ENCODE measurements around the gene GPR108. TPM values are rescaled to one million over a fixed set of nuclear protein-coding genes. Genes with fewer than 3 reads are reported as not detected.

The GPR108 gene
- total RNA-seq, 1 experiment from 2014 or later: 55.9 TPM

- peak; percentile 79 for DNase-seq (ENCODE audit: low read depth)
Measured at GRCh38 chr19:6737873-6738786, 750 bp upstream of the GPR108 start.

GRCh38 chr19:6736917-6737283, 480 bp downstream of the GPR108 start:
- DNase-seq (ENCODE audit: low read depth): no peak

DNA sequence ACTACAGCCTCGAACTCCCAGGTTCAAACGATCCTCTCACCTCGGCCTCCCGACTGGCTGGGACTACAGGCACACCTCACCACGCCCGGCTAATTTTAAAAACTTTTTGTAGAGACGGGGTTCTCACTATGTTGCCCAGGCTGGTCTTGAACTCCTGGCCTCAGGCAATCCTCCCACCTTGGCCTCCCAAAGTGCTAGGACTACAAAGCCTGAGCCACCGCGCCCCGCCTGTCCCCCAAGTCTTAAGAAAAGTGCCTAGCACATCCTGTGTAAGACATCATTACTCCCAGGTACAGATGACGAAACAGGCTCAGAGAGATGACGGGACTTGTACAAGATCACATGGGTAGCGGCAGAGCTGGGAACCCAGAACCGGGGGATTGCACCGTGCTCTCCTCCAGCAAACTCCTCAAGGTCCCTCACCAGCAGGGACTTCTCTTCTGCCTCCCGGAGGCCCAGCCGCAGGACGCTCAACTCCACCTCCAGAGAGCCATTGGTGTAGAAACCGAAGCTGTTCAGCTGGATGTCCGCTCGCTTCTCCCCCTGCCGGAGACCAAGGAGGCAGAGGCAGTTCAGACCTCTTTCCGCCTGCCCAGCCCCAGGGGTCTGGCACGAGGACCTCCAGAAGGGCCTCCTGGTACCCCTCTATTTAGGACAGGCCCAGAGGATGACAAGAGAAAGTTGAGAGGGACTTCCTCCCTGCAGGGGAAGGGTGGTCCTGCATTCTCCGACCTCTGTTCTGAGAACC, 1.0 kb downstream of the GPR108 start:
- peak; percentile 86 for DNase-seq (ENCODE audit: low read depth)

DNA sequence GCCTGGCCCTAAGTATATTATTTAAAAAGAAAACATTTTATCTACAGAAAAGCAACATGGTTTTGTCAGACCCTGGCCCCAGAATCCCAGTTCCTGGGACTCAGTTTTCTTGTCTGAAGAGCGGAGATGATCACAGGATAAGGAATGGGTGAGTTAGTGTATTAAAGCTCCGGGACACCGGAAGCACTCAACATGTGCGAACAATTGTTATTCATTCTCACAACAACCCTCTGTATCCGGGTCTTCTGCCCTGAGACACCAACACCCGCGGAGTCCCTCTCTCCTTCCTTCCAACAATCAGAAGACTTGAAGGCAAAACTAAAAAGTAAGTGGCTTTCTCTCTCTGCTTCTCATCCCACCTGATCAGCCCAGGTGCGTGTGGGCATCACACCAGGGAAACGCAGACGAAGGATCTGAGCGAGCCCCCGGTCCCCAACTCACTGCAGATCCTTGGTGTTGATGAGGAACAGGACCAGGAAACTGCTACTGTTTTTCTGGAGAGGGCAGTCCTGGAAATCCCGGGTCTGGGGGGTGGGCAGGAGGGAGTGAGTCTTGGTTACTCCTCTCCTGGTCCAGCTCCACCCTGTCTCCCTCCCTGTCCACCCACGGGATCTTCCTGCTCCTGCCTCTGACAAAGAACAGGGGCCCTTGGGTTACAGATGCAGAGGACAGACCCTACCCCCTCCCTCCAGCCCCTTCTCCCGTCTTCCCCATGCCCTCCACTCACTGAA, 2.0 kb downstream of the GPR108 start:
- DNase-seq (ENCODE audit: low read depth): no peak

DNA sequence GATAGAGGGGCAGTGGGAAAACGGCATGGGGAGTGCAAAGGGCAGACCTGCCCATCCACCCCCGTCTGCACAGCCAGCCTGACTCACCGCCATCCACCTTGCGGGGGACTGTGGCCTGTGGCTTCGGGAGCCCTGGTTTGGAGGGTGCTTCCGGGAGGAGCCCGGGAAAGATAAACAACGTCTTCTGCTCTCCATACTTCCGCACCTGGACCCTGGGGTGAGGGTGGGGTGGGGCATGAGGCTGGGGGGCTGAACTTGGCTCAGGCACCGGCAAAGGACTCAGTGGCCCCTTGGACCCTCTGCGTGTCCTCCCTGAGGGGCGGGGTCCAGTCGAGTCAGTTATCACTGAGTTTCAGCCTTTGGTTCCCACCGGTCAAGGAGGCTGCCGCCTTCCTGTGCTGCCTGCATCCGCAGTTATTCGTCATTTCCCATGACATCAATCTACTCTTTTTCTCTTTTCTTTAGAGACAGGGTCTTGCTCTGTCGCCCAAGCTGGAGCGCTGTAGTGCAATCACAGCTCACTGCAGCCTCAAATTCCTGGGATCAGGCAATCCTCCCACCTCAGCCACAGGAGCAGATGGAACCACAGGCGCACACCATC, 3.2 kb downstream of the GPR108 start:
- DNase-seq (ENCODE audit: low read depth): no peak

GRCh38 chr19:6733338-6734095, 3.9 kb downstream of the GPR108 start:
- DNase-seq (ENCODE audit: low read depth): no peak

DNA sequence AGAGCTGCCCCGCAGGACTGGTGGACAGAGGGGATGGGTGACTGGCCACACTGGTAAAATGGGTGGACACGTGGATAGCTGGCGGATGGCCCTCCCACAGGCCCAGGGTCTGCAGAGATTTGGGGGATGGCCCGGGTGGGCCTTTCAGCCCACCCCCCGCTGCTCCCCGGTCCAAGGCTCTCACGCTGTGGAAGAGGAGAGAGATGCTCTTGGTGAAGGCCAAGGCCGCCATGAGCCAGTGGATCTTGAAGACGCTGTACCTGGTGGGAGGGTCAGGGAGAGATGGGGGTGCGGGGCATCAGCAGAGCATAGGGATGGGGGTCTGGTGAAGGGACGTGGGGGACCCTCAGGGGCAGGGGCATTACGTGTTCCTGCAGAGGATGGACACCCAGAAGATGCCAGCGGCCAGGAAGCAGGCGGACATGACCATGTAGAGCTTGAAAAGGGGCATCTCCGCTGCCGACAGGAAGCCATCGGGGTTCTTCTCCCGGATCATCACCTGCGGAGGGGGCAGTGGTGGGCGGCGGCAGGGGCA, 4.5 kb downstream of the GPR108 start:
- DNase-seq (ENCODE audit: low read depth): no peak

- no peak for DNase-seq (ENCODE audit: low read depth)
Measured at GRCh38 chr19:6731822-6732221, 5.6 kb downstream of the GPR108 start.

DNA sequence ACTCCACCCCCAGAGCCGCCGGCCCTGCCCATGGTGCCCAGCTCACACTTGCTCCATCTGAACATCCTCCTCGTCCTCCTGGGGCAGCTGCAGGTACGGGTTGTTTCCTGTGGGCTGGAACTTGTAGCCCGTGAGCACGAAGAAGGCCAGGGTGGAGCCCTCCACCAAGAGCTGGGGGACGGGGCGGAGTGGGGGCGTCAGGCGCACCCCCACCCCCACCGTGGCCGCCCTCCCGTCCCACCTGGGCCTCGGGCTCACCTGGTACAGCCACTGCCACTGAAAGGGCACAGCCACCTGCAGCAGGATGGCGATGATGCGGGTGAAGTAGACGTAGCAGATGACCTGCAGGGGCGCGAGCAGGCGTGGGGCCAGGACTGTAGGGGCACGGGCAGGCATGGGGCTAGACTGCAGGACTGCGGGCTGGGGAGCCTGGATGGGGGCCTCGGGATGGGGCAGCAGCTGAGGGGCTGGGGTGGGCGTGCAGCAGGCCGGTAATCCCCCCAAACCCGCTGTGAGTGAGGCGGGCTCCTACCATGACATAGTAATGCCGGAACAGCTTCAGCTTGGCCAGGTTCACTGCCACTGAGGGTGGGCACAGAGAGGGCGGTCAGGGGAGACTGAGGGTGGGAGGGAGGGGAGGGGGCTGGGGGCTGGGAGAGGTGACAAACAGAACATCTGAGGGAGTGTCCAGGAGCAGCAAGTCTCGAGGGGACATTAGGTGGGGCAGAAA, 6.3 kb downstream of the GPR108 start:
- no peak for DNase-seq (ENCODE audit: low read depth)

GRCh38 chr19:6730153-6730804, 7.1 kb downstream of the GPR108 start:
- no peak for DNase-seq (ENCODE audit: low read depth)

DNA sequence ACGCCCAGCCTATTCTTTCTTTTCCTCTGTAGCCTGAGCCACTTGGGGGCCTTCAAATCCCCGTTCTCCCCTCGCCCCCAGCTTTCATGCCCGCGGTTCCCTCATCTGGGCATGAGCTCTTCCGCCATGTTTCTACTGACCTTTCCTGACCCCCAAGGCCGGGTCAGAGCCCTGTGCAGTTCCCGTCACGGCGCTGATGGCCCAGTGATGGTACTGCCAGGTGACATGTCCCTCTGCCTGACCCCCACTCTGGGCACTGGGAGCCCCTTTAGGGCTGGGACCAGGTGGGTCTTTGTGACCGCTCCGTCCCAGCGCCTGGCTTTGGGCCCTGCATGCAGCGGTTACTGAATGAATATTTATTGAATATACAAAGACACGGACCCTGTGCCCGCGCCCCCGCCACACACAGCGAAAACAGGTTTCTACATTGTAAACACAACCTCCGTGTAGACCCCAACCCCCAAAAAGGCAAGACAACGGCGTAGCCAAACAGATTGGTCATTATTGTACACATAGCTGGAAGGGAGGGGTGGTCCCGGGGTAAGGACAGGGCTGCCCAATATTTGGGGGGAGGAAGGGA, 7.7 kb downstream of the GPR108 start:
- DNase-seq (ENCODE audit: low read depth): no peak

- DNase-seq (ENCODE audit: low read depth): no peak
Measured at GRCh38 chr19:6728346-6728745, 9.0 kb downstream of the GPR108 start.

- DNase-seq (ENCODE audit: low read depth): no peak
Measured at GRCh38 chr19:6725513-6726231, 11.7 kb downstream of the GPR108 start.

GRCh38 chr19:6724631-6725492, 12.5 kb downstream of the GPR108 start:
- DNase-seq (ENCODE audit: low read depth): no peak

- DNase-seq (ENCODE audit: low read depth): no peak
Measured at GRCh38 chr19:6723738-6724137, 13.6 kb downstream of the GPR108 start.

- DNase-seq (ENCODE audit: low read depth): no peak
Measured at GRCh38 chr19:6723108-6723618, 14.2 kb downstream of the GPR108 start.

DNA sequence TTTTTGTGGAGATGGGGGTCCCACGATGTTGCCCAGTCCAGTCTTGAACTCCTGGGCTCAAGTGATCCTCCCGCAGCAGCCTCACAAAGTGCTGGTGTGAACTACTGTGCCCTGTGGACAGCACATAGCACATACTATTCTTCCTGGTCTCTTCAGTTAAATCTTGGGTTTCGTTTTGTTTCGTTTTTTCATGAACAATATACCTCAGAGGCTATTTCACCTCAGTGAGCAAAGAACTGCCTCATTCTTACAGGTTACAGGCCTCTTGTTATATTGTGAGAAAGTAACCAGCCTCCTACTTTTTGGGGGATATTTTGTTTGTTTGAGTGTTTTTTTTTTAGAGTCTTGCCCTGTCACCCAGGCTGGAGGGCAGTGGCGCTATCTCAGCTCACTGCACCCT, 15.6 kb downstream of the GPR108 start:
- DNase-seq (ENCODE audit: low read depth): no peak

GRCh38 chr19:6721138-6721474, 16.3 kb downstream of the GPR108 start:
- no peak for DNase-seq (ENCODE audit: low read depth)

Measured in RPMI7951 (cell line).